Activated B cell treated with CpG ODN at 0.5 μM for 24 hours (primary cell): Measurements from ENCODE around the gene HNRNPH3. TPM values are rescaled to one million over a fixed set of nuclear protein-coding genes. Genes with fewer than 3 reads are reported as not detected.
A peak's percentile ranks its signal among the peaks of the same experiment; 100 is the strongest.
"Not testable (repeated sequence)": the region's sequence is repeated elsewhere in the genome, so short reads cannot be mapped to it uniquely, and the experiment has no call there.

Experiments used
- ATAC-seq: fragments of 200-7000 bp; cut with Tn5 transposase; one replicate; pipeline ENCODE4 v1.10.0; 2021; ENCODE audit warnings: low read depth, mild to moderate bottlenecking, moderate library complexity
- CTCF ChIA-PET: fragments of 350-600 bp; sonication (Branson Sonifier 250); formaldehyde crosslinking; loops from one replicate; lab custom pipeline; 2021; ENCODE audit warnings: antibody characterized with exemption; lab: Charles Lee
- POLR2A ChIA-PET: fragments of 350-600 bp; sonication (Branson Sonifier 250); formaldehyde crosslinking; loops from one replicate; lab custom pipeline; 2021; ENCODE audit warnings: antibody characterized with exemption; lab: Charles Lee
- DNase-seq: peaks from one replicate; pipeline ENCODE4 v3.0.0; 2022
- H3K27ac Mint-ChIP-seq: one replicate; pipeline ENCODE4 v1.8.0; 2020; ENCODE audit warnings: mixed read lengths
- H3K27me3 Mint-ChIP-seq: one replicate; pipeline ENCODE4 v1.8.0; 2021; ENCODE audit warnings: mixed read lengths
- H3K36me3 Mint-ChIP-seq: one replicate; pipeline ENCODE4 v1.8.0; 2021; ENCODE audit warnings: low read depth, mixed read lengths
- H3K4me1 Mint-ChIP-seq: one replicate; pipeline ENCODE4 v1.8.0; 2021; ENCODE audit warnings: mixed read lengths
- H3K4me3 Mint-ChIP-seq: one replicate; pipeline ENCODE4 v1.8.0; 2020; ENCODE audit warnings: mild to moderate bottlenecking, mixed read lengths
- H3K9me3 Mint-ChIP-seq: one replicate; pipeline ENCODE4 v1.8.0; 2020; ENCODE audit warnings: mixed read lengths
- CTCF ChIP-seq: fragments of 200-600 bp; IDR thresholded peaks from one replicate; pipeline ENCODE4 v1.8.0; 2022; ENCODE audit warnings: antibody characterized with exemption, mild to moderate bottlenecking
- intact Hi-C: fragments of 100-400 bp; cut with micrococcal nuclease; formaldehyde crosslinking; loops from one replicate; pipeline ENCODE4 v1.15.1; 2024
- total RNA-seq: library from RNA; stranded (reverse); gene quantifications from 2 replicates; pipeline ENCODE4 v1.2.3, GENCODE V29; 2022

HNRNPH3 gene
- total RNA-seq, 1 donor from 2014 or later: 113 TPM

DNA sequence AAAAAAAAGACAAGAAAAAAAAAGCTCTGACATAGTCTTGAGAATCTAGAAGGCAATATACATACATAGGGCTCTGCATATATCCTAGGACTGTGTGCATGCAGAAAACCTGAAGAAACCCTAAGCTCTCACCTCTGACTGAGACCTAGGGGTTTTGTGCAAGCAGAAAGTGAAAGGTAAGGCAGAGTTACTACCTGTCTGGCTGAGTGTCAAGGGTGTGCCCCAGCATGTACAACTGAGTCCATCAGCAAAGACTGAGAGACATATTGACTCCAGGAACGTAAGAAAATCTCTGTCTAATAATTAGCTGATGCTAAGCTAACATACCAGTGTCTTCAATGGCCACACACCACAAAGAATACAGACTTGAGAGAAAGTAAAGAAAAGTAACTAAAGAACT is 16.3 kb upstream of the HNRNPH3 start:
- no peak for TF ChIP-seq CTCF
- Mint-ChIP-seq H3K4me1 (peaks cover 3% of the 10 kb centered on the region), H3K27ac (no peak overlapping the region), H3K27me3 (no peaks in the 10 kb centered on the region), H3K4me3 (no peak overlapping the region), H3K36me3 (peaks cover 2% of the 10 kb centered on the region), H3K9me3 (peaks cover 7% of the 10 kb centered on the region)
- DNase-seq (no peak), ATAC-seq (no peak)
- intact Hi-C loops: no loop called here
- CTCF ChIA-PET: no interaction called here
- POLR2A ChIA-PET: no interaction called here

DNA sequence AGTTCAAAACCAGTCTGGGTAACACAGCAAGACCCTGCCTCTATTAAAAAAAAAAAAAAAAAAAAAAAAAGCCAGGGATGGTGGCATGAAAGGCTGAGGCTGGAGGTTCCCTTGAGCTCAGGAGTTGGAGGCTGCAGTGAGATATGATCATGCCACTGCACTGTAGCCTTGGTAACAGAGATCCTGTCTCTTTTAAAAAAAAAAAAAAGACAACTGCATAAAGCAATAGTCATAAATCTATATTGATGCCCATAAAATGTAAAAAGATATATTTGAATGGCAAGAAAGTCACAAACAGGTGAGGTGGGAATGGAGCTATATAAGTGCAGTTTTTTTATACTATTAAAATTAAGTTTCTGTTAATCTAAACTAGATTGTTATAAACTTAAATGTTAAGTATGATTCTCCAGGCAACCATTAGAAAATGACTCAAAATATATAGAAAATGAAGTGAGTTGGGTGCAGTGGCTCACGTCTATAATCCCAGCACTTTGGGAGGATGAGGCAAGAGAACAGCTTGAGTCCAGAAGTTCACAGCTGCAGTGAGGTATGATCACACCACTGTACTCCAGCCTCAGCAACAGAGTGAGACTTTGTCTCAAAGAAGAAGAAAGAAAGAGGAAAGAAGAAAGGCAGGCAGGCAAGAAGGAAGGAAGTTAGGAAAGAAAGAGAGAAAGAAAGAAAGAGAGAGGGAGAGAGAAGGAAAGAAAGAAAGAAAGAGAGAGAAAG is 13.4 kb upstream of the HNRNPH3 start:
- ATAC-seq (no peak), DNase-seq (no peak)
- Mint-ChIP-seq H3K4me3 (no peak overlapping the region), H3K9me3 (peaks cover 7% of the 10 kb centered on the region), H3K36me3 (peaks cover 2% of the 10 kb centered on the region), H3K27ac (no peak overlapping the region), H3K4me1 (peaks cover 3% of the 10 kb centered on the region), H3K27me3 (no peaks in the 10 kb centered on the region)
- POLR2A ChIA-PET: interaction anchor here (0.6 kb wide), 1 partner anchor 433 kb away, joined by 4 read pairs; no protein-coding TSS in a partner anchor
- TF ChIP-seq CTCF: no peak
- intact Hi-C loops: no loop called here
- CTCF ChIA-PET: interaction anchor here (1.0 kb wide), 1 partner anchor 106 kb away, joined by 3 read pairs; no protein-coding TSS in a partner anchor

DNA sequence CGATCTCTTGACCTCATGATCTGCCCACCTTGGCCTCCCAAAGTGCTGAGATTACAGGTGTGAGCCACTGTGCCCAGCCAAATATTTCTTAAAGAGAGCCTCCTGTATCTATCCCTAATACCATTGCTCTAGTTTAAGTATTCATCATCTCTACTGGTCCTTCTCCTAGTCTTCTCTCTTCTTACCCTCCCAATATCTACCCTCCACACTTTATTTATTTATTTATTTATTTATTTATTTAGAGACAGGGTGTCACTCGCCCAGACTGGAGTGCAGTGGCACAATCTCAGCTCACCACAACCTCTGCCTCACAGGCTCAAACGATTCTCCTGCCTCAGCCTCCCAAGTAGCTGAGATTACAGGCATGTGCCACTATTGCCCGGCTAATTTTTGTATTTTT is 7.5 kb upstream of the HNRNPH3 start:
- DNase-seq, H3K36me3 Mint-ChIP-seq, H3K9me3 Mint-ChIP-seq, H3K27ac Mint-ChIP-seq, intact Hi-C loops, POLR2A ChIA-PET, H3K4me3 Mint-ChIP-seq, H3K27me3 Mint-ChIP-seq, CTCF ChIA-PET, ATAC-seq: not testable (repeated sequence)
- peaks cover 12% of the 10 kb centered on the region for H3K4me1 Mint-ChIP-seq

DNA sequence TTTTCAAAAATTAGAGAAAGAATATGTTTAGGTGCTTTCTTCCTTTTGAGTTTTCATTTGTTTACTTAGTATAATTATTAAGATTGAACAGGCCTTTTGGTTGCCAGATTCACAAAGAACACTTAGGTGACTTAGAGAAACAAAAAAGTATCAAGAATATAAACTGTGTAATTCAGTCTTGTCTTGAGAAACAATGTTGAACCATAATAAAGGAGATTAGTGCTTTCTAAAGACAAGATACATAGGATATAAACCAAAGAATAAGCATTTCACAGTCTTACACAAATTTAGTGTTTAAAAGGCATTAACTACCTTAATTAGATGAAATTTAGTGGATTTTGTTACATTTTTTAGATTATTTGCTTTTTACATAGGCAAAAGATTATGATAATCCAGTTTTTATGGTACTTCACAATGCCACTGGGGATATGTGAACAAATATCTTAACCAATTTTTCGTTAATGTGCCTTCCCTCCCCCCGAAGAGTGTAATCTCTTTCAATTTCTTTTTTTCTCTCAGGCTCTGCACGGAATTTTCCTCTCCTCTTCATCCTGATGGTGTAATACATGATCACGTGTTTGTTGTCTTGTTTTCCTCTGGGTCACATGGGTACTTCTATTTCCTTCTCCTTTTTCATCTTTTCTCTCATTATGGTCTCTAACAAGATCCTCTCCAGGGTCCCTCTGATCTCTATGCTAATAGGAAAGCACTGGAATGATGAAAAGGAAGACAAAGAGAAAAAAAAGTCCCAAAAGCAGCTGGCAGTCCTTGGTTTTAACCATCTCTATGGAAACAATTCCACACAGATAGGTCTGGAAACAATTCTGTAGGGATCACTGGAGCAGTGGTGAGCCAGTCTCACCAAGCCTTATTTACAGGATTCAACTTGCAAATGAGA is 3.7 kb upstream of the HNRNPH3 start:
- Mint-ChIP-seq H3K27ac (peak overlapping the region; percentile 72), H3K9me3 (no peaks in the 10 kb centered on the region), H3K27me3 (no peaks in the 10 kb centered on the region), H3K4me3 (peak overlapping the region; percentile 61), H3K4me1 (peaks cover 33% of the 10 kb centered on the region), H3K36me3 (peaks cover 17% of the 10 kb centered on the region)
- ATAC-seq (no peak), DNase-seq (no peak)
- CTCF ChIA-PET: no interaction called here
- POLR2A ChIA-PET: interaction anchor here (0.7 to 1.0 kb wide), 2 partner anchors 17 to 245 kb away, joined by 3 read pairs; no protein-coding TSS in a partner anchor
- intact Hi-C loops: no loop called here
- TF ChIP-seq CTCF: no peak

GRCh38 chr10:68329506-68329861 is 2.4 kb upstream of the HNRNPH3 start:
- Mint-ChIP-seq H3K27ac (peak overlapping the region; percentile 59), H3K4me1 (peaks cover 45% of the 10 kb centered on the region), H3K4me3 (no peak overlapping the region), H3K27me3 (no peaks in the 10 kb centered on the region), H3K9me3 (no peaks in the 10 kb centered on the region), H3K36me3 (peaks cover 21% of the 10 kb centered on the region)
- ChIA-PET CTCF (interaction anchor here (0.7 kb wide), 1 partner anchor 541 kb away, joined by 5 read pairs; no protein-coding TSS in a partner anchor), POLR2A (interaction anchor here (1.0 kb wide), 1 partner anchor 16 kb away, joined by 3 read pairs; no protein-coding TSS in a partner anchor)
- intact Hi-C loops: no loop called here
- TF ChIP-seq CTCF: no peak
- DNase-seq: no peak
- ATAC-seq: no peak
